Hematopoietic multipotent progenitor cell treated with erythropoietin and hydrocortisone succinate and interleukin-3 and kit ligand, for 17 days (in vitro differentiated cells): ENCODE results near the gene LAMA3.

Experiments
- DNase-seq: peaks from one replicate; pipeline ENCODE4 v3.0.0-alpha.2; 2015; ENCODE audit warnings: low spot score

The LAMA3 gene

GRCh38 chr18:23689031-23689615, at the start of gene LAMA3:
Gene LAMA3 (plus strand): TSS chr18:23689453. CDS start chr18:23689684, 231 bp downstream.
- DNase-seq = no peak

GRCh38 chr18:23640052-23640451, 49.2 kb upstream of the LAMA3 start:
- no peak for DNase-seq

GRCh38 chr18:23641143-23641720, 48.0 kb upstream of the LAMA3 start:
- no peak for DNase-seq

GRCh38 chr18:23641937-23642666, 47.2 kb upstream of the LAMA3 start:
- DNase-seq = no peak

- DNase-seq = no peak
Measured at GRCh38 chr18:23643815-23644490, 45.3 kb upstream of the LAMA3 start.

GRCh38 chr18:23645568-23646175, 43.6 kb upstream of the LAMA3 start:
- no peak for DNase-seq

GRCh38 chr18:23646282-23646681, 43.0 kb upstream of the LAMA3 start:
- DNase-seq = no peak

- no peak for DNase-seq
Measured at GRCh38 chr18:23648456-23648855, 40.8 kb upstream of the LAMA3 start.

- DNase-seq = no peak
Measured at GRCh38 chr18:23648940-23649607, 40.2 kb upstream of the LAMA3 start.

- no peak for DNase-seq
Measured at GRCh38 chr18:23650968-23651927, 38.0 kb upstream of the LAMA3 start.

GRCh38 chr18:23652232-23652631, 37.0 kb upstream of the LAMA3 start:
- no peak for DNase-seq

GRCh38 chr18:23658285-23658684, 31.0 kb upstream of the LAMA3 start:
- DNase-seq = no peak

- DNase-seq = no peak
Measured at GRCh38 chr18:23661735-23662308, 27.4 kb upstream of the LAMA3 start.

GRCh38 chr18:23662309-23663263, 26.7 kb upstream of the LAMA3 start, which contains the start of gene ANKRD29:
Gene ANKRD29 (minus strand): TSS chr18:23662911. CDS start chr18:23662730, 181 bp downstream.
- no peak for DNase-seq

GRCh38 chr18:23664674-23665073, 24.6 kb upstream of the LAMA3 start:
- DNase-seq = no peak

GRCh38 chr18:23667114-23667513, 22.1 kb upstream of the LAMA3 start:
- no peak for DNase-seq

GRCh38 chr18:23668731-23669130, 20.5 kb upstream of the LAMA3 start:
- DNase-seq = no peak

GRCh38 chr18:23669202-23669766, 20.0 kb upstream of the LAMA3 start:
- no peak for DNase-seq
